HCT116 (cell line): ENCODE measurements around the gene ZNF438.

Experiments used
- CEBPB ChIP-seq: IDR thresholded peaks from 2 replicates; pipeline ENCODE4 v1.6.1; 2012; ENCODE audit warnings: low read depth
- ELF1 ChIP-seq: IDR thresholded peaks from 2 replicates; pipeline ENCODE4 v1.6.1; 2012; ENCODE audit warnings: low read depth, borderline replicate concordance
- EZH2 ChIP-seq: fragments of 200-600 bp; sonication (generic); IDR thresholded peaks from 2 replicates; pipeline ENCODE4 v1.6.1; 2017; ENCODE audit warnings: antibody characterized with exemption, mixed run types
- EZH2phosphoT487 ChIP-seq: fragments of 200-600 bp; IDR thresholded peaks from 2 replicates; pipeline ENCODE4 v1.6.1; 2018; ENCODE audit warnings: antibody characterized with exemption, borderline replicate concordance
- POLR2A ChIP-seq: IDR thresholded peaks from 2 replicates; pipeline ENCODE4 v1.7.0; 2011; ENCODE audit warnings: borderline replicate concordance; ENCODE audit not compliant: insufficient read depth, insufficient read length; ENCODE audit errors: extremely low read depth
- POLR2AphosphoS5 ChIP-seq: IDR thresholded peaks from 2 replicates; pipeline ENCODE4 v1.6.1; 2011; ENCODE audit warnings: mild to moderate bottlenecking, low read depth, low read length, moderate library complexity
- SIN3A ChIP-seq: IDR thresholded peaks from 2 replicates; pipeline ENCODE4 v1.6.1; 2012; ENCODE audit warnings: low read depth
- SP1 ChIP-seq: IDR thresholded peaks from 2 replicates; pipeline ENCODE4 v1.6.1; 2012; ENCODE audit warnings: low read depth
- ZNF274 ChIP-seq: fragments of 200-500 bp; sonication (Bioruptor generic); IDR thresholded peaks from 2 replicates; pipeline ENCODE4 v1.6.1; 2014; ENCODE audit warnings: mild to moderate bottlenecking, low read depth, low read length, inconsistent platforms
- TF ChIP-seq, protein P1 (sequence below), 3 experiments: fragments of 200-600 bp in 1 of 3; sonication (generic) in 1 of 3; IDR thresholded peaks in 2 of 3; conservative IDR thresholded peaks in 1 of 3; 2 replicates each; pipeline ENCODE4 v1.5.1; 2012 to 2017; ENCODE audit warnings: low read depth in 2 of 3, low read length in 2 of 3, antibody characterized with exemption in 1 of 3, borderline replicate concordance in 1 of 3, control low read depth in 1 of 3, mild to moderate bottlenecking in 1 of 3, mixed read lengths in 1 of 3, mixed run types in 1 of 3, moderate library complexity in 1 of 3; ENCODE audit not compliant: insufficient read depth in 1 of 3
- TF ChIP-seq, protein P2 (sequence below): IDR thresholded peaks from 2 replicates; pipeline ENCODE4 v1.6.1; 2012
- TF ChIP-seq, protein P3 (sequence below): IDR thresholded peaks from 2 replicates; pipeline ENCODE4 v1.6.1; 2012

DNA sequence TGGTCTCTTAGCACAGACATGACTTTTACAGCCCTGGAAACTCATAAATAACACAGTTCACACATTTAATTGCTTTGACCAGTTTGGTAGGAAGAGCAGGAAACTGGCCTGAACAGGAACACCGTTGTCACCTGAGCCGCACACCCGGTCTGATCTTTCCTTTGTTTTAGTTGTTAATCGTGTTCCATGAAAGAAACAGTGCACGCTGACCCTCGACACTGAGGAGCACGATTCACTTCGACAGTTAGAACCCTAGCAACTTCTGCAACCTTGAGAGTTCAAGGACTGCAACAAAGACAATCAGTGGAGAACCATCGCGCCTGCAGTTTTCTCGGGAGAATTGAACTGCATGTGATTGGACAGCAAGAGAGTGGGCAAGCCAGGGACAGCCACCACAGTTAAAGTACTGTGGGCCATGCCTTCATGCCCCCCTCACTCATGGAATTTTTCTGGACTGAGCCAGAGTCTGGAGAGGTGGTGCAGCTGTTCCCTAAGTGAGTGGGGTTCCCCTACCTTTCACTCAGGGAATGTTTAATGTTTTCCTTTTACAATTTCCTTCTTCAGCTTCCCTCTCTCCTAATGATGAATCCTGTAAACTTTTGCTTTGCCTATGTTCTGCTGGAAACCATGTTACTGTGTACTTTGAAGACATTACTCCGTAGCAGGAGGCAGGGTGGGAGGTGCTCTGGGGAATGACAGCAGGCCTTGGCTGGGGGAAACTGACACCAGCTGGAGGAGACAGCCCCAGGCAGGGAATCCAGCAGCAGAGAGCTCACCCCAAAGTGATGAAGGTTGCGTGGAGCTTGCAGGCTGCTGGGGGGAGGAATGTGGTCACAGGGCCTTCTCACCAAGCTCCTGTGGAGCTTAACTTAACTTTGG is 198.7 kb downstream of the ZNF438 start:
- no peak for TF ChIP-seq CEBPB
- no peak for TF ChIP-seq EZH2
- TF ChIP-seq, protein P1, sequence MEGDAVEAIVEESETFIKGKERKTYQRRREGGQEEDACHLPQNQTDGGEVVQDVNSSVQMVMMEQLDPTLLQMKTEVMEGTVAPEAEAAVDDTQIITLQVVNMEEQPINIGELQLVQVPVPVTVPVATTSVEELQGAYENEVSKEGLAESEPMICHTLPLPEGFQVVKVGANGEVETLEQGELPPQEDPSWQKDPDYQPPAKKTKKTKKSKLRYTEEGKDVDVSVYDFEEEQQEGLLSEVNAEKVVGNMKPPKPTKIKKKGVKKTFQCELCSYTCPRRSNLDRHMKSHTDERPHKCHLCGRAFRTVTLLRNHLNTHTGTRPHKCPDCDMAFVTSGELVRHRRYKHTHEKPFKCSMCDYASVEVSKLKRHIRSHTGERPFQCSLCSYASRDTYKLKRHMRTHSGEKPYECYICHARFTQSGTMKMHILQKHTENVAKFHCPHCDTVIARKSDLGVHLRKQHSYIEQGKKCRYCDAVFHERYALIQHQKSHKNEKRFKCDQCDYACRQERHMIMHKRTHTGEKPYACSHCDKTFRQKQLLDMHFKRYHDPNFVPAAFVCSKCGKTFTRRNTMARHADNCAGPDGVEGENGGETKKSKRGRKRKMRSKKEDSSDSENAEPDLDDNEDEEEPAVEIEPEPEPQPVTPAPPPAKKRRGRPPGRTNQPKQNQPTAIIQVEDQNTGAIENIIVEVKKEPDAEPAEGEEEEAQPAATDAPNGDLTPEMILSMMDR (IDR thresholded peaks at IDR 0.05 in 2 of 3, conservative IDR thresholded peaks at IDR 0.05 in 1 of 3; ENCODE audit: borderline replicate concordance in 1 of 3, insufficient read depth in 1 of 3, low read depth in 2 of 3, low read length in 2 of 3), result no peak
- TF ChIP-seq POLR2A, result no peak
- no peak for TF ChIP-seq ZNF274
- TF ChIP-seq SIN3A, result no peak
- TF ChIP-seq ELF1, result no peak
- TF ChIP-seq, protein P2, sequence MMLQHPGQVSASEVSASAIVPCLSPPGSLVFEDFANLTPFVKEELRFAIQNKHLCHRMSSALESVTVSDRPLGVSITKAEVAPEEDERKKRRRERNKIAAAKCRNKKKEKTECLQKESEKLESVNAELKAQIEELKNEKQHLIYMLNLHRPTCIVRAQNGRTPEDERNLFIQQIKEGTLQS, result no peak
- no peak for TF ChIP-seq SP1
- TF ChIP-seq, protein P3, sequence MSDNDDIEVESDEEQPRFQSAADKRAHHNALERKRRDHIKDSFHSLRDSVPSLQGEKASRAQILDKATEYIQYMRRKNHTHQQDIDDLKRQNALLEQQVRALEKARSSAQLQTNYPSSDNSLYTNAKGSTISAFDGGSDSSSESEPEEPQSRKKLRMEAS, result no peak
- no peak for TF ChIP-seq EZH2phosphoT487
- TF ChIP-seq POLR2AphosphoS5, result no peak
